ENCODE measurements around the gene ACTA1. TPM values are rescaled to one million over a fixed set of nuclear protein-coding genes. Genes with fewer than 3 reads are reported as not detected.
"Not testable (repeated sequence)": the region's sequence is repeated elsewhere in the genome, so short reads cannot be mapped to it uniquely, and the experiment has no call there.

The ACTA1 gene
- total RNA-seq, 3 donors from 2014 or later, result 2.8 to 4.1 TPM; not detected in 1

DNA sequence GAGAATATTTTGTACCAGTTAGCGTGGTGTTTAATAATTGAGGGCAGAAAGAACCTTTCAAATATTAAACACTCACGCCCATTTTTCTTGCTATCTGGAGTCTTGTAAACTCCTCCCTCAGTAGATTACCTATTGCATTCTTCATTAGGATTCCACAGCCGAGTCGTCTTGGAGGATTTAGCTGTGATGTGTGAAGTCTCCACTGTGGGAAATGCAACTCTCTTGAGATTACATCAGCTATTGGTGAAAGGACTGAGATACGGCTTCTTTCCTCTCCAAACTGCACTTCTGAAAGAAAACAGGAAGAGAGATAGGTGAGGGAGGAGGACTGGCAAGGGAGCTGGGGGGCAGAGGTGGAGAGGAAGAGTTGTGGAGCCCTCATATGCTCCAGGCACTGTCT lies 36.1 kb downstream of the ACTA1 start:
- TF ChIP-seq, protein P1, sequence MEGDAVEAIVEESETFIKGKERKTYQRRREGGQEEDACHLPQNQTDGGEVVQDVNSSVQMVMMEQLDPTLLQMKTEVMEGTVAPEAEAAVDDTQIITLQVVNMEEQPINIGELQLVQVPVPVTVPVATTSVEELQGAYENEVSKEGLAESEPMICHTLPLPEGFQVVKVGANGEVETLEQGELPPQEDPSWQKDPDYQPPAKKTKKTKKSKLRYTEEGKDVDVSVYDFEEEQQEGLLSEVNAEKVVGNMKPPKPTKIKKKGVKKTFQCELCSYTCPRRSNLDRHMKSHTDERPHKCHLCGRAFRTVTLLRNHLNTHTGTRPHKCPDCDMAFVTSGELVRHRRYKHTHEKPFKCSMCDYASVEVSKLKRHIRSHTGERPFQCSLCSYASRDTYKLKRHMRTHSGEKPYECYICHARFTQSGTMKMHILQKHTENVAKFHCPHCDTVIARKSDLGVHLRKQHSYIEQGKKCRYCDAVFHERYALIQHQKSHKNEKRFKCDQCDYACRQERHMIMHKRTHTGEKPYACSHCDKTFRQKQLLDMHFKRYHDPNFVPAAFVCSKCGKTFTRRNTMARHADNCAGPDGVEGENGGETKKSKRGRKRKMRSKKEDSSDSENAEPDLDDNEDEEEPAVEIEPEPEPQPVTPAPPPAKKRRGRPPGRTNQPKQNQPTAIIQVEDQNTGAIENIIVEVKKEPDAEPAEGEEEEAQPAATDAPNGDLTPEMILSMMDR (IDR thresholded peaks at IDR 0.05), result no peak
- Histone ChIP-seq H3K9me3 (no peaks in the 10 kb centered on the region), H3K36me3 (ENCODE audit: low read depth) (no peaks in the 10 kb centered on the region), H3K4me1 (ENCODE audit: low read depth) (no peaks in the 10 kb centered on the region), H3K4me3 (no peak overlapping the region)
- DNase-seq (no peak), ATAC-seq (no peak)
- intact Hi-C loops (cut with DNase I, micrococcal nuclease), result no loop called here

DNA sequence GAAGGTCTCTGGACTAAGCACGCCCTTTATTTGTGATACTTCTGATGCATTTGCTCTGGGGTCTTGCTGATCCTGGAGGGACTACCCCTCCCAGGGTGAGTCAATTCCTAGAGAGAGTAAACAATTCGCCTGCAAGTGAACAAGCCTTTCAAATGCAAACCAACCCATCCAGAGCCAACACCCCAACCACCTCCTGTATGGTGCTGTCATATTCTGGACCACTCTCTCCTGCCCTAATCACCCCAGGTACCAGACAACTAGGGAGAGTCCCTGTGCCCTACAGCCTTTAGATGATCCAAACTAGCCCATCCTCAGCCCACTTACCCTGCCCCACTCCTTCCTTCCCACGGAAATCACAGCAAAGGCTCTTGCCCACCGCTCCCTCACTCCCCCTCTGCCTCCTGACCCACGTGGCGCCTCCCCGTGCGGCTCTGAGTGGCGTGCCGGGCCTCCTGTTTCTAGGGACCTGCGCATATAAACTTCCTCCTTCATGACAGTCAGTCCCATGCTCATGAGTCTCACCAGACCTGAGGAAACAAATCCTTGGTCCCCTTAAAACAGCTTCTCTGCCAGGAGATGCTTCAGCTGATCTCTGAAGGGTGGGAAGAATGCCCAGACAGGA lies 37.2 kb downstream of the ACTA1 start:
- no peaks in the 10 kb centered on the region for H3K36me3 ChIP-seq (ENCODE audit: low read depth)
- H3K4me3 ChIP-seq, result no peak overlapping the region
- no peaks in the 10 kb centered on the region for H3K4me1 ChIP-seq (ENCODE audit: low read depth)
- ATAC-seq (no peak), DNase-seq (no peak)
- TF ChIP-seq, protein P1 (IDR thresholded peaks at IDR 0.05), result no peak
- H3K9me3 ChIP-seq, result no peaks in the 10 kb centered on the region
- intact Hi-C loops (cut with DNase I, micrococcal nuclease), result no loop called here

DNA sequence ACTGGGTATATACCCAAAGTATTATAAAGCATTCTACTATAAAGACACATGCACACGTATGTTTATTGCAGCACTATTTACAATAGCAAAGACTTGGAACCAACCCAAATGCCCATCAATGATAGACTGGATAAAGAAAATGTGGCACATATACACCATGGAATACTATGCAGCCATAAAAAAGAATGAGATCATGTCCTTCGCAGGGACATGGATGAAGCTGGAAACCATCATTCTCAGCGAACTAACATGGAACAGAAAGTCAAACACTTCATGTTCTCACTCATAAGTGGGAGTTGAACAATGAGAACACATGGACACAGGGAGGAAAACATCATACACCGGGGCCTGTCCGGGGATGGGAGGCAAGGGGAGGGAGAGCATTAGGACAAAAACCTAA lies 39.4 kb downstream of the ACTA1 start:
- H3K9me3 ChIP-seq; H3K4me1 ChIP-seq (ENCODE audit: low read depth); ATAC-seq; DNase-seq; H3K36me3 ChIP-seq (ENCODE audit: low read depth); intact Hi-C loops (cut with DNase I, micrococcal nuclease); H3K4me3 ChIP-seq: not testable (repeated sequence)

DNA sequence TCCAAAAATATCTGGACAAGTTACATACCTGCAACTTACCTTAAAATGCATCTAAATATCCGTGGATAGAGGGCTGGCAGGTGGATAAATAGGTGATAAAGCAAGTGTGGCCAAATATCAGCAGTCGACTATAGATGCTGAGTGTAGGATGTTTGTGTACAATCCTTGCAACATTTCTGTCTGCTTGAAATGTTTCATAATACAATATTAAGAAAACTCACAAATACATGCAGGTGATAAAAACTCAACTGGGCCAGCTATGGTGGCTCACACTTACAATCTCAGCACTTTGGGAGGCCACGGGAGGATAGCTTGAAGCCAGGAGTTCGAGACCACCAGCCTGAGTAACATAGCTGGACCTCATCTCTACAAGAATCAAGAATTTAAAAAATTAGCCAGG lies 41.0 kb downstream of the ACTA1 start:
- no peak for DNase-seq
- Histone ChIP-seq H3K36me3 (ENCODE audit: low read depth) (no peaks in the 10 kb centered on the region), H3K4me3 (no peak overlapping the region), H3K4me1 (ENCODE audit: low read depth) (no peaks in the 10 kb centered on the region), H3K9me3 (no peaks in the 10 kb centered on the region)
- TF ChIP-seq, protein P1 (IDR thresholded peaks at IDR 0.05), result no peak
- intact Hi-C loops (cut with DNase I, micrococcal nuclease), result no loop called here
- ATAC-seq, result no peak

DNA sequence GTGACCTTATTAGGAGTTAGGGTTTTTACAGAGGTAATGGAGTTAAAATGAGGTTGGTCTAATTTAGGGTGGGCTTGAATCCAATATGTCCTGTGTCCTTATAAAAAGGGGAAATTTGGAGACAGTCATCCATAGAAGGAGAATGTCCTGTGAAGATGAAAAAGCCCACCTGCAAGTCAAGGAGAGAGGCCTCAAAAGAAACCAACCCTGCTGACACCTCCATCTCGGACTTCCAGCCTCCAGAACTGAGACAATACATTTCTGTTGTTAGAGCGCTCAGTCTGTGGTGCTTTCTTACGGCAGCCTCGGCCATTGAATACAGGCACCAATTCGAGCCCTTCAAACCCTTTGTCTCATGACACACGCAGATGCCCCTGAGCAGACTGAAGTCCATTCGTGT lies 43.8 kb downstream of the ACTA1 start:
- no peak overlapping the region for H3K4me3 ChIP-seq
- intact Hi-C loops (cut with DNase I, micrococcal nuclease), result no loop called here
- ATAC-seq, result no peak

DNA sequence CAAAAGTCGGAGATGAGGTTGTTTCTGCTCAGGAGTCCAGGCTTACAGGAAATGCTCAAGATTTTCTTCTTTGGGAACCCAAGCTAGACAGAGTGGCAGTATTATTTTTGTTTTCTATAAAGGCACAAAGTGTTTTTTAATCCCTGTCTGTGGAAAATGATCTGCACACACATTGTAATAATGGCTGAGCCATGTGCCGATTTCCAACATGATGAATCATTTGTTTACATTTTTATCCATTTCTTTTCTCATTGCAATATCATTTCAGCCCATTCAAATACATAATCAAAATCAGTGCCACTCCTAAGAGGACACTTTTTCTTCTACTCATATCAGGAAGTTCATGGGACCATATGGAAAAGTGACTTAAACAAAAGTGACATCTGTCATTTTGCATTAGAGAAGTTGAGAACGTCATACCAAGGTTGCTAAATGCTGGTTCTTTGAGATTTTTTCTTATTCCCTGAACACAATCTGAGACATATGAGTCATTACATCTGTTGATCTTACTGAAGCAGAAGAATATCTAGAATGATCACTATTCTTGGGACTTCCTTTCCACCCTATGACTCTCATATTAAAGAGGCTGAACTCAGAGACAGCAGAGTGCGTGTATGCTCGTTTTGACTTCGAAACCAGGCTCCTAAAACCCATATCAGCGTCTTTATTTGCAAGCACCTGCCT lies 44.9 kb downstream of the ACTA1 start:
- H3K4me3 ChIP-seq, result no peak overlapping the region
- intact Hi-C loops (cut with DNase I, micrococcal nuclease), result no loop called here
- no peak for ATAC-seq
- H3K9me3 ChIP-seq, result no peaks in the 10 kb centered on the region
- no peaks in the 10 kb centered on the region for H3K4me1 ChIP-seq (ENCODE audit: low read depth)
- TF ChIP-seq, protein P1 (IDR thresholded peaks at IDR 0.05), result no peak
- no peak for DNase-seq
- no peaks in the 10 kb centered on the region for H3K36me3 ChIP-seq (ENCODE audit: low read depth)

More for the DNA sequence above, 43.8 kb downstream of the ACTA1 start:
- no peaks in the 10 kb centered on the region for H3K4me1 ChIP-seq (ENCODE audit: low read depth)
- no peaks in the 10 kb centered on the region for H3K9me3 ChIP-seq
- no peak for DNase-seq
- TF ChIP-seq, protein P1 (IDR thresholded peaks at IDR 0.05), result no peak
- no peaks in the 10 kb centered on the region for H3K36me3 ChIP-seq (ENCODE audit: low read depth)
